ENCODE measurements around the gene NLRP4.

The NLRP4 gene, protein sequence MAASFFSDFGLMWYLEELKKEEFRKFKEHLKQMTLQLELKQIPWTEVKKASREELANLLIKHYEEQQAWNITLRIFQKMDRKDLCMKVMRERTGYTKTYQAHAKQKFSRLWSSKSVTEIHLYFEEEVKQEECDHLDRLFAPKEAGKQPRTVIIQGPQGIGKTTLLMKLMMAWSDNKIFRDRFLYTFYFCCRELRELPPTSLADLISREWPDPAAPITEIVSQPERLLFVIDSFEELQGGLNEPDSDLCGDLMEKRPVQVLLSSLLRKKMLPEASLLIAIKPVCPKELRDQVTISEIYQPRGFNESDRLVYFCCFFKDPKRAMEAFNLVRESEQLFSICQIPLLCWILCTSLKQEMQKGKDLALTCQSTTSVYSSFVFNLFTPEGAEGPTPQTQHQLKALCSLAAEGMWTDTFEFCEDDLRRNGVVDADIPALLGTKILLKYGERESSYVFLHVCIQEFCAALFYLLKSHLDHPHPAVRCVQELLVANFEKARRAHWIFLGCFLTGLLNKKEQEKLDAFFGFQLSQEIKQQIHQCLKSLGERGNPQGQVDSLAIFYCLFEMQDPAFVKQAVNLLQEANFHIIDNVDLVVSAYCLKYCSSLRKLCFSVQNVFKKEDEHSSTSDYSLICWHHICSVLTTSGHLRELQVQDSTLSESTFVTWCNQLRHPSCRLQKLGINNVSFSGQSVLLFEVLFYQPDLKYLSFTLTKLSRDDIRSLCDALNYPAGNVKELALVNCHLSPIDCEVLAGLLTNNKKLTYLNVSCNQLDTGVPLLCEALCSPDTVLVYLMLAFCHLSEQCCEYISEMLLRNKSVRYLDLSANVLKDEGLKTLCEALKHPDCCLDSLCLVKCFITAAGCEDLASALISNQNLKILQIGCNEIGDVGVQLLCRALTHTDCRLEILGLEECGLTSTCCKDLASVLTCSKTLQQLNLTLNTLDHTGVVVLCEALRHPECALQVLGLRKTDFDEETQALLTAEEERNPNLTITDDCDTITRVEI

DNA sequence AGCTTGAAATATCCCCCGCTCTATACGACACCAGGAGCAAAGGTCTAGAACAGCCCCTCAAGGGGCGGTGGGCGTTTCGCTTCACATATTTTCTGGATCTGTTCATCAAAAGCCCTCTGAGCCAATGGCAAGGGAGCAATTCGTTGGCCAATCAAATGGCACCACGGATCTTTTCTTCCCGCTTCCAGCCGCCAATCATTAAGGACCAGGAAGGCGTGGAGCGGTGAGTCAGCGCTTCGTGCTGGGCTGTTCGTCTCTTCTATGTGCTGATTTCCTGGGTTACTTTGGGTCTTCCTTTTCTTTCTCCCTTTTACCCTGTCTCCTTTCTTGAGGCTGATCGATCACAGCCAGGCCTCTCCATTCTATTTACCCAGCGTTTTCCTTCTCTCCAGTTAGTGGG, at the start of gene NLRP4:
Gene NLRP4, plus strand, starts transcription at position 201 of the 400 bp plus-strand sequence. CDS start 15,541 bp downstream, outside the sequence.
- no peak for DNase-seq

DNA sequence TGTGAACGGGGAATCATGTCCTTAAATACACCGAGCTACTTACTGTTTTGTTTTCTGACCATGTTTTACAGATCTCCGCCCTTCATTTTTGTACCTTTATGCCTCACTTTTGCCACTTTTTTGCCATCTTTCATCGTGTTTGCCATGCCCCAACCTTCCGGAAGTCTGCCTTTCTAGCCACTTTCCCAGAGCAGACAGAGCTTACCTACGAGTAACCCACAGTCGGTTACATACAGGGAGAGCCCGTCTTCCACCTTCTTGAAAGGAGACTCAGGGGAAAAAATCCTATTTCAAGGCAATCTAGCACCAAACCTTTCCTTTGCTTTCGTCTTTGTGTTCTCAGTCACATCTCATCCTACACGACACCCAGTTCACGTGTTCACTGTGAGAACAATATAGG, 41.3 kb upstream of the NLRP4 start:
- DNase-seq: no peak

DNA sequence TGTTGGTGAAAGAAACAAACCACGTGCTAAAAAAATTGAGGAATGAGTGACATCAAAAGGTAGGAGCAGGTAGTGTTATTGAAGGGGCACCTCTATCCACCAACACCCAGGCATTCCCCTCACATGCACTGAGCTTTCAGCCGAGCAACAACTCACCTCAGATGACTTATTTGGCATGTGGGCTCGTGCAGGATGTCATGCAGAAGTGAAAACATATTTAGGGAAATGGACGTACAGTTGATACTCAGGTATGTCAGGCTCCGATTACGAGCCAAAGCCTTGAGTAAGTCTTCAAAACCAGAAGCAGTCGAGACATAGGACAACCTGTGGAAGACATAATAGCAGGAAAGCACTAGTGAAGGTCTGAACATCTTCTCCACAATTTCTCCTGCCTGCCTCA, 34.9 kb upstream of the NLRP4 start:
- no peak for DNase-seq

DNA sequence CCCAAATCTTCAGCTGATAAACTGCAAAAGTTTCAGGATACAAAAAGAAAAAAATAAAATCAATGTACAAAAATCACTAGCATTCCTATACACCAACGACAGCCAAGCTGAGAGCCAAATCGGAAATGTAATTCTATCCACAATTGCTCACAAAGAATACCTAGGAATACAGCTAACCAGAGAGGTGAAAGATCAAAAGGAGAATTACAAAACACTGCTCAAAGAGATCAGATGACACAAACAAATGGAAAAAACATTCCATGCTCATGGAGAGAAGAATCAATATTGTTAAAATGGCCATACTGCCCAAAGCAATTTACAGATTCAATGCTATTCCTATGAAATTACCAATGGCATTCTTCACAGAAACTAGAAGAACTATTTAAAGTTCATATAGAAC, 34.1 kb upstream of the NLRP4 start:
- no peak for DNase-seq

DNA sequence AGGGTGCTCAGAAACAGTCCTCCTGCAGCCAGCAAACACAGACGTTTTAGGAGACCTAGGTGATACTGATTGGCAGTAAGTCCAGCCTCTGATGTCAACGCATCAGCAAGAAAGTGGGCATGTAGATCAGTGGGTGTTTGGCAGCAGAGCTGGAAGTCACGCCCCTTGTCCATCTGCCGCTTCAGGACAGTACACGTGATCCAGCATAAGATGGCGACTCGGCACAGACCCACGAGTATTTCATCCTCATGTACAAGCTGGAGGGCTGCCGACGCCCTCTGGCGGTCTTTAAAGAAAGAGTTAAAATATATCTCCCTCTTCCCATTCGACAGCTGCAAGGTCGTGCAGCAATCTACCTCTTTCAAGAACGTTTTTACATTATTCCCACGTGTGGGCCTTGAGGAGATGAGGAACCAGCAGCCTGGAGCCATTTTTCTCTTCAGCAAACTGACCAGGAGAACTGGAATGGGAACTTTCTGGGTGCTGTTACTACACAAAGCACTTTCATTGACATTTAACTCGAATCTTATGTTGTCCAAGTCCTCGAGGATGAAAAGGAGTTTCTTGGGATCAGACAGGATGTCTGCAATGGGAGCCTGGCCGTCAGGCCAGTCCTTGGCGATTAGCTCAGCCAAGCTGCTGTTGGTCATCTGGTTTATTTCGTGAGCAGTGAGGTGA, 26.8 kb upstream of the NLRP4 start:
- DNase-seq: no peak

DNA sequence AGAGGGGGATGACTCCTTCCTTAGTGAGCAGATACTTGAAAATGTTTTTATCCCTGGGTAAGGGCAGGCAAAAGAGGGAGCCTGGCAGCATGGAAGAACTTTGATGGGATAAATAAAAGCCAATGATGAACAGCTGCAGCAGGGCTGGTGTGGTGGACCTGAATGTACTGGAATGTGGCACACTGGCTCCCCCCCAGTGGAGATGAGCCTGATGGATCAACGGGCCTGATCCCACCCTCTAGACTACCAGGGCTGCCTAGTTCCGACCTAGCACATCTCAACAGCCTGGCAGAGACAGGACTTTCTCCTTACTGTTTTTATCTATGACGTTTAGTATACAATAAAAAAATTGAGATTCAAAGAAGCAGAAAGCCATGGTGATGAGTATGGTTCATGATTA, 25.0 kb upstream of the NLRP4 start:
- DNase-seq: no peak

DNA sequence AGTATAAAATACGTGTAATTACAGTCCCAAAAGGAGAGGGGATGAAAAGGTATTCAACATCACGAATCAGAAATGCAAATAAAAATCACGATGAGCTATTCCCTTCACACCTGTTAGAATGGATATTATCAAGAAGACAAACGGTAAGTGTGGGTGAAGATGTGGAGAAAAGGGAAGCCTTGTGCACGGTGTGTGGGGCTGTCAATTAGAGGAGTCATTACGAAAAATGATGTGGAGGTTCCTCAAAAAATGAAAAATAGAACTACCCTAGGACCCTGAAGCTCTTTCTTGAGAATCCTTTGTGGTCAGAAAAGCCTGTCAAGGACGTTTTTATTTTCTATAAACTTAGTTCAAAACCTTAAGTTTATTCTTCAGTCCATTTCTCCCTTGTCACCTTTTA, 23.9 kb upstream of the NLRP4 start:
- no peak for DNase-seq

DNA sequence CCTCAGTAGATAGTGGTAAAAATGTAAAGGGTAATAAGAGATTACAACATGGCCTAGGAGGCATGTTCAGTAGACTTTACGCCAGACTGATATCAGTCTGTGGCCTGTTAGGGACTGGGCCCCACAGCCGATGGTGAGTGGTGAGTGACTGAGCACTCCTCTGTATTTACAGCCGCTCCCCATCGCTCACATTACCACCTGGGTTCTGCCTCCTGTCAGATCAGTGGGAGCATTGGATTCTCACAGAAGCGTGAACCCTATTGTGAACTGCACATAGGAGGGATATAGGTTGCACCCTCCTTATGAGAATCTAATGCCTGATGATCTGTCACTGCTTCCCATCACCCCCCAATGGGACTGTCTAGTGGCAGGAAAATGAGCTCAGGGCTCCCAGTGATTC, 22.4 kb upstream of the NLRP4 start:
- no peak for DNase-seq

DNA sequence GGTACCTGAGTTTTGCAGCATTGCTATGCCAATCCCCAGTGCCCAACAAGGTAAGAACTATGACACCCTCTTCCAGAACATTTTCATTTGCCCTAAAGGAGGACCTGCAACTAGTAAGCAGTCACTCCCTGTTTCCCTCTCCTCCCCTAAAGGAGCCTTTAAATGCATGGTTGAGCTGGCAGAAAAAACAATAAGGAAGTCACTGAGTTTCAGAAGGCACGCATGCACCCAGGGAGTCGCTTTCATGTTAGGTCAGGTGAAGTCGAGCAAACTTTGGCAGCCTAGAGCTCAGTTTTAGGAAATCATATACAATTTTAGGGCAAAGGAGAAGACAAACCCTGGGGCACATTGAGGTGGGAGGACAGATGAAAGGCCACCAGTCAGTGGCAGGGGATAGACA, 16.3 kb upstream of the NLRP4 start:
- no peak for DNase-seq

DNA sequence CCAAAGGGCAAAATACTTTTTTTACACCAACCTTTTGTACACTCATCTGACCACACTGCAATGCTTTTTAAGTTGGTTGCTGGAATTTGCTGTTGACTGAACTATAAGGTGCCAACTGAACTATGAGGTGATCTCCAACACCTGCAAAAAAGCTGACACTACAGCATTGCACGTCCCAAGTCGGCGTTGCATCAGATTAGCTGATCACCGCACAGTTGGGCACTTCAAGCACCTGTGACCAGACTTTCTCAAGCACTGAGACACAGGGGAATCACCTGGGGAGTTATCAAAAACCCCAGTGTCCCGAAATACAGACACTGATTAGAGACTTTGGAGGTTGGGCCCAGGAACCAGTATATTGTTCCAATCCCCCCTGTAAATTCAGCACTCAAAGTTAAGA, 5.7 kb upstream of the NLRP4 start:
- DNase-seq: no peak

DNA sequence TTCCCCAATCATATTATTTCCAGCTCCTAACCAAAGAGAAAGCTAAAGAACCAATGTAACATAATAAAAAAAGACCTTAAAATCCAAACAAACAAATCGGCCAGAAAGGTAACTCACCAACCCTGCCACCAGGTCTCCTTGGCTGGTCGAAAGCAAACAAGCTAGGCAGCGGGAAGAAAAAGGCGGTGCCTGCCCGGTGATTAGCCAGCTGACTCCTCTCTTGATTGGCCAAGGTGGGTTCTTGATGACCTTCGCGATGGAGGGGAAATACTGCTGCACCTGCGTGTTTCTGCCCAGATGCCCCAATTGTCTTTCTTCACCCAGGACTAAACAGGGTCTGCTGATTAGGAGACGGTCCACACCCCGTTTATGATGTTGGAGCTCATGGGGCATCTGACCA, 4.5 kb upstream of the NLRP4 start, which contains the start of gene NLRP11:
Gene NLRP11, minus strand, starts transcription at position 154 of the 400 bp plus-strand sequence. CDS start 13,825 bp downstream, outside the sequence.
- no peak for DNase-seq

DNA sequence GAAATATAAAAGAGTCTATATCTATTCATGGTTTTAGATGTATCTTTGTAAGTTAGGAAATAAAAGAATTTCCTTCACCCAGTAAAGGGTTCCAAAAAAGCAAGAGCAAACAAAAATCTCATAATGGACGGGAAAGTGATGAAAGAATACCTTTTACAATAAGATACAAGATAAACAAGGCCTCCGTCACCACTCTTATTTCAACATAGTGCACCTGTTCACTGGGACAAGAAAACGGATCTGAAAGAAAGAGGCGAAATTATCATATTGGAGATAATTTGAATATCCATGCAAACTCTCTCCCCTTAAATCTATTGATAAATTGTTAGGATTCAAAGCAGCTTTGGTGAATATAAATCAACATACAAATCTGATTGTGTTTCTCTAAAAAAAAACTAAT, 3.7 kb upstream of the NLRP4 start:
- no peak for DNase-seq

DNA sequence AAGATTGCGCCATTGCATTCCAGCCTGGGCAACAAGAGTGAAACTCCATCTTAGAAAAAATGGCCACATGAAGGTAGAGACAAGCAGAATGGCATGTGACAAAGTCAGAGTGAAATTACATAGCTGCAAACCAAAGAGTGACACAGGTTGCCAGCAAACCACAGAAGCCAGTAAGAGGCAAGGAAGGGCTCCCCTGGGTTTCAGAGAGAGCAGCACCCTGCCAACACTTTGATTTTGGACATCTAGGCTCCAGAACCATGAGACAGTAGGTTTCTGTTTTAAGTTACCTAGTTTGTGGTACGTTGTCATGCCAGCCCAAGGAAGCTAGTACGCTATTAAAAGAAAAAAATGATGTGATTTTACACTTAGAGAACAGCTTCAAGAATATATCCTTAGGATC, 1.9 kb downstream of the NLRP4 start:
- no peak for DNase-seq

DNA sequence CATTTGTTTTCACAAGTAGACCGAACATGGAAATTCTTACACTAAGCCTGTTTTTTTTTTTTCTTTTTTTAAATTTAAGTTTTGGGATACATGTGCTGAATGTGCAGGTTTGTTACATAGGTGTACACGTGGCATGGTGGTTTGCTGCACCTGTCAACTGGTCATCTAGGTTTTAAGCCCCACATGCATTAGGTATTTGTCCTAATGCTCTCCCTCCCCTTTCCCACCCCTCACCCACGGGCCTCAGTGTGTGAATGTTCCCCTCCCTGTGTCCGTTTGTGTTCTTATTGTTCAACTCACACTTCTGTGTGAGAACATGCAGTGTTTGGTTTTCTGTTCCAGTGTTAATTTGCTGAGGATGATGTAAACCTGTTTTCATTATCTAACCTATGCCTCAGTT, 2.6 kb downstream of the NLRP4 start:
- no peak for DNase-seq

DNA sequence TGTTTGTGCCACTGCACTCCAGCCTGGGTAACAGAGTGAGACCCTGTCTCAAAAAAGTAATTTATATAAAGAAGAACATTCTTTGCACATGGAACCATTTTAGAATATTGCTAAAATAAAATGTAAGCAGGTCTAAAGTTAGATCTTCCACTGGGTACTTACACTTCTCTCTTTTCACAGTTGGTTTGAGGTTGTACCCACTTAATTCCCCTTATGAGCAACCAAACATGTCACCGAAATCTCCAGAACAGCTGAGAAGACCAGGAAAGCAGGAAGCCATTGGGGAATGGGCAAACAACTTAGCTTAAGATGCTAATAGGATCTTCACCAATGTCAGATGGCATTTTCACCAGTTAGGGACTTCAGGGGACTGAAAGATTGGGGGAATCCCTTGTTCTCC, 18.8 kb downstream of the NLRP4 start:
- no peak for DNase-seq

DNA sequence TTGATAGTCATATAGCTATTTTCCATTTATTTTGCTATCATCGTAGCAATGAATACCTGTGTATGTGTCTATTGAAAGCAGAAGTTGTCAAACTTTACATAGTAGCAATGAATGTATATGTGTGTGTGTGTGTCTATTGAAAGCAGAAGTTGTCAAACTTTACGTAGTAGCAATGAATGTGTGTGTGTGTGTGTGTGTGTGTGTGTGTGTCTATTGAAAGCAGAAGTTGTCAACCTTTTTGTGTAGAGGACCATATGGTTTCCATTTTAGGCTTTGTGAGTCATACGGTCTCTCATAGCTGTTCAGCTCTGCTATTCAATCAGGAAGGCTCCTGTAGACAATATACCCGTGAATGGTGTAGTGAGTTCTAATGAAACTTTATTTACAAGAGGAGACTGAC, 20.8 kb downstream of the NLRP4 start:
- no peak for DNase-seq

DNA sequence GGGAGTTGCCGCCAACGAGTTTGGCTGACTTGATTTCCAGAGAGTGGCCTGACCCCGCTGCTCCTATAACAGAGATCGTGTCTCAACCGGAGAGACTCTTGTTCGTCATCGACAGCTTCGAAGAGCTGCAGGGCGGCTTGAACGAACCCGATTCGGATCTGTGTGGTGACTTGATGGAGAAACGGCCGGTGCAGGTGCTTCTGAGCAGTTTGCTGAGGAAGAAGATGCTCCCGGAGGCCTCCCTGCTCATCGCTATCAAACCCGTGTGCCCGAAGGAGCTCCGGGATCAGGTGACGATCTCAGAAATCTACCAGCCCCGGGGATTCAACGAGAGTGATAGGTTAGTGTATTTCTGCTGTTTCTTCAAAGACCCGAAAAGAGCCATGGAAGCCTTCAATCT, 21.6 kb downstream of the NLRP4 start:
- no peak for DNase-seq

DNA sequence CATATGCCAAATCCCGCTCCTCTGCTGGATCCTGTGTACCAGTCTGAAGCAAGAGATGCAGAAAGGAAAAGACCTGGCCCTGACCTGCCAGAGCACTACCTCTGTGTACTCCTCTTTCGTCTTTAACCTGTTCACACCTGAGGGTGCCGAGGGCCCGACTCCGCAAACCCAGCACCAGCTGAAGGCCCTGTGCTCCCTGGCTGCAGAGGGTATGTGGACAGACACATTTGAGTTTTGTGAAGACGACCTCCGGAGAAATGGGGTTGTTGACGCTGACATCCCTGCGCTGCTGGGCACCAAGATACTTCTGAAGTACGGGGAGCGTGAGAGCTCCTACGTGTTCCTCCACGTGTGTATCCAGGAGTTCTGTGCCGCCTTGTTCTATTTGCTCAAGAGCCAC, 22.1 kb downstream of the NLRP4 start:
- DNase-seq: no peak

DNA sequence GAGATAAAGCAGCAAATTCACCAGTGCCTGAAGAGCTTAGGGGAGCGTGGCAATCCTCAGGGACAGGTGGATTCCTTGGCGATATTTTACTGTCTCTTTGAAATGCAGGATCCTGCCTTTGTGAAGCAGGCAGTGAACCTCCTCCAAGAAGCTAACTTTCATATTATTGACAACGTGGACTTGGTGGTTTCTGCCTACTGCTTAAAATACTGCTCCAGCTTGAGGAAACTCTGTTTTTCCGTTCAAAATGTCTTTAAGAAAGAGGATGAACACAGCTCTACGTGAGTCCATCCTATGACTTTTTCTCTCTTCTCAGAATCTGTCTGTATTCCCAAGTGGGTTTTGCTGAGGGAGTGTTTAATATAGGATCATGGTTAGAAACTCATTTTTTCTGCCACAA, 22.6 kb downstream of the NLRP4 start:
- DNase-seq: no peak

DNA sequence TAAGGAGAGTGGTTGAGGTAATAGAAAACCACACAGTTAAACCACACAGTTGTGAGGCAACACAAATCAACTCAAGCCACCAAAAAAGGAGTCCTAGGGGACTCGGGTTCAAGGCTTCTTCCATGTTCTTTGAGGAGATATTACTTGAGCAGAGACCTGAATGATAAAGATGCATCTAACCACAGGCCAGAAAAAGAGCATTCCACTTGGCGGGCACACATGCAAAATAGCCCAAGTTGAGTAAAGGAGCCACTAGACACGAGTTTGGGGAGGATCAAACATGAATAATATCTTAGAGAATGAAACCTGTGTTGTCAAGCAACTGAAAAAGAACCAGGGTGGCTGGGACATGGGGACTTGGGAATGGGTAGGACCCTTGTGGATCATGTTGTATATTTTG, 30.2 kb downstream of the NLRP4 start:
- DNase-seq: no peak

DNA sequence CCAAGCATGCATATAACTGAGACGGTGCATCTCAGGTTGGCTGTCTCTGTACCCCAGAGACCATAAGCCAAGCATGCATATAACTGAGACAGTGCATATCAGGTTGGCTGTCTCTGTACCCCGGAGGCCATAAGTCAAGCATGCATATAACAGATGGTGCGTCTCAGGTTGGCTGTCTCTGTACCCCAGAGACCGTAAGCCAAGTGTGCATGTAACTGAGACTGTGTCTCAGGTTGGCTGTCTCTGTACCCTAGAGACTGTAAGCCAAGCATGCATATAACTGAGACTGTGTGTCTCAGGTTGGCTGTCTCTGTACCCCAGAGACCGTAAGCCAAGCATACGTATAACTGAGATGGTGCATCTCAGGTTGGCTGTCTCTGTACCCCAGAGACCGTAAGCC, 30.8 kb downstream of the NLRP4 start:
- no peak for DNase-seq

DNA sequence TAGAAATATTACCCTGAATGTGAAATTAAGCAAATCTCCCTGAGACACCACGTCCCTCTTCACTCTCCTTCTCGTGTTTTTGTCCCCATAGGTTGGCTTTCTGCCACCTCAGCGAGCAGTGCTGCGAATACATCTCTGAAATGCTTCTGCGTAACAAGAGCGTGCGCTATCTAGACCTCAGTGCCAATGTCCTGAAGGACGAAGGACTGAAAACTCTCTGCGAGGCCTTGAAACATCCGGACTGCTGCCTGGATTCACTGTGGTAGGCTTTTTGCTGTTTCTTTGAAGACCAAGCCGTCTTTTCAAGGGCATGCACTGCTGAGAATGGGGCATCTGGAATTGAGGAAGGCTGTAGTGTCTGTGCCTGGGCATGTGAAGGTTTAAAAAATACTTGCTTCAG, 34.4 kb downstream of the NLRP4 start:
- DNase-seq: no peak

DNA sequence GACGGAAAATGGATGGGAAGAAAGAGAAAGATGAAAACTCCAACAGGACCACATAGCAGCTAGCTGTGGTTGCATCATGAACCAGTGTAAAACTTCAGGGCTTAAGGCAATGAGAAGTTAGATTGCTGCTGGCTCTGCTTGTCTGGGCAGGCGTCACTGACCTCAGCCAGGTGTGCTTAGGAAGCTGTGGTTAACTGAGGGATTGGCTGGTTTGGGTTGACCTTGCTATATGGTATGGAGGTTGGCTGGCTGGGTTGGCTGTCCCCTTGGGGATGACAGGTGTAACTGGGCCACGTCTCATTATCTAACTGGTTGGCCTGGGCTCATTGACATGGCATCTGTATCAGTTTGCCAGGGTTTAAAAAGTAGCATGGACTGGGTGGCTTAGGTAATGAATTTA, 40.9 kb downstream of the NLRP4 start:
- DNase-seq: no peak

Measured in stimulated activated naive CD4-positive, alpha-beta T cell treated with Interleukin-2 at 50 U/mL for 16 hours (primary cell).